Measurements from ENCODE around the gene SPATA22.

The SPATA22 gene

DNA sequence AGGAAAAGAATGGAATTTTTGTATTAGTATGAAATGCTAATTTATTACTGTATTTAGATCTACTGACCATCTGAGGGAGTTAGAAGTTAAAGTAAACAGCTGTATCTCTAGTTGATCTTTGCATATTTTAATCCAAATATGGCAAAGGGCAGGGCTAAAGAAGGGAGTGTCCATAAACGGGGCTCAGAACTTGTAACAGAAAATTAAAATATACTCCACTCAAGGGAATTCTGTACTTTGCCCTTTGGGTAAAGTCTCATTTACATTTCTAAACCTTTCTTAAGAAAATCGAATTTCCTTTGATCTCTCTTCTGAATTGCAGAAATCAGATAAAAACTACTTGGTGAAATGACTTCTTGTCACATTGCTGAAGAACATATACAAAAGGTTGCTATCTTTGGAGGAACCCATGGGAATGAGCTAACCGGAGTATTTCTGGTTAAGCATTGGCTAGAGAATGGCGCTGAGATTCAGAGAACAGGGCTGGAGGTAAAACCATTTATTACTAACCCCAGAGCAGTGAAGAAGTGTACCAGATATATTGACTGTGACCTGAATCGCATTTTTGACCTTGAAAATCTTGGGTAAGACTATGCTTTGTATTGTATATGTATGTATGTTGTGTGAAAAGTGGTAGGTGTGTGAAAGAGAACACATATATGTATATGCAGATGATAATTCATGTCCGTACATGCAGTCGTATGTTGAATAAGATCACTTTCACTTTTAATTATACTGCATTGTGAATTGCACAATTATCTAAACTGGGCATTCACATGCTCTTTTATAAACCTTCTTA, 4.4 kb upstream of the SPATA22 start, which contains the start of gene ASPA:
TSS of gene ASPA (plus strand) at position 186 of the 799 bp plus-strand sequence. CDS start at position 349, 163 bp downstream.
- H3K4me2 ChIP-seq (ENCODE audit: low read length): peak within 1 kb of the TSS; percentile 44

DNA sequence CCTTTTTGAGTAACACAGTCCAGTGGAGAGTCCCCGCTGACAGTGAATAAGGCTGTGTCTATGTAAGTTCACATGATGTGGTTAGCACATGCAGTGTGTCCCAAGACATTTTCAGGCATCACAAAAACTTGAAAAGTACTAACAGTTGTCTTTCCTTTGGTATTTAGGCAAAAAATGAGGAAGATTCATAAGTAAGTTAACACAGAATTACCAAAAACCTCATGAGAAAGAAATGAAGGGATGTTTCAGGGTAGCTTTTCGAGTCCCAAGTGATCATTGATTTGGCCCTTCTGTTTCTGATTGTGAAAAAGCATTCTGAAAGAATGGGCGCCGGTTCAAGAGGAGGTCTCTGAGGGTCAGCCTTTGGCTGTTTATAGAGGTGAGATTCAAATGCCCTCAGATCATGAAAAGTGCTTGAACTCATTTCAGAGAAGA, 3.6 kb upstream of the SPATA22 start:
- Histone ChIP-seq H3K27ac (peak overlapping the region; percentile 50), H3K9ac (no peak overlapping the region), H3K4me2 (ENCODE audit: low read length) (no peak overlapping the region), H3K27me3 (ENCODE audit: control insufficient read depth, insufficient read depth, low read length) (no peaks in the 10 kb centered on the region), H3K4me1 (peaks cover 16% of the 10 kb centered on the region), H3K36me3 (ENCODE audit: control insufficient read depth, insufficient read depth, low read length) (no peaks in the 10 kb centered on the region), H3K79me2 (no peaks in the 10 kb centered on the region), H2AFZ (peak overlapping the region; percentile 34), H3K4me3 (ENCODE audit: low read depth, low read length) (no peak overlapping the region), H3K9me3 (ENCODE audit: control insufficient read depth, low read length) (no peaks in the 10 kb centered on the region)
- TF ChIP-seq, protein P1, sequence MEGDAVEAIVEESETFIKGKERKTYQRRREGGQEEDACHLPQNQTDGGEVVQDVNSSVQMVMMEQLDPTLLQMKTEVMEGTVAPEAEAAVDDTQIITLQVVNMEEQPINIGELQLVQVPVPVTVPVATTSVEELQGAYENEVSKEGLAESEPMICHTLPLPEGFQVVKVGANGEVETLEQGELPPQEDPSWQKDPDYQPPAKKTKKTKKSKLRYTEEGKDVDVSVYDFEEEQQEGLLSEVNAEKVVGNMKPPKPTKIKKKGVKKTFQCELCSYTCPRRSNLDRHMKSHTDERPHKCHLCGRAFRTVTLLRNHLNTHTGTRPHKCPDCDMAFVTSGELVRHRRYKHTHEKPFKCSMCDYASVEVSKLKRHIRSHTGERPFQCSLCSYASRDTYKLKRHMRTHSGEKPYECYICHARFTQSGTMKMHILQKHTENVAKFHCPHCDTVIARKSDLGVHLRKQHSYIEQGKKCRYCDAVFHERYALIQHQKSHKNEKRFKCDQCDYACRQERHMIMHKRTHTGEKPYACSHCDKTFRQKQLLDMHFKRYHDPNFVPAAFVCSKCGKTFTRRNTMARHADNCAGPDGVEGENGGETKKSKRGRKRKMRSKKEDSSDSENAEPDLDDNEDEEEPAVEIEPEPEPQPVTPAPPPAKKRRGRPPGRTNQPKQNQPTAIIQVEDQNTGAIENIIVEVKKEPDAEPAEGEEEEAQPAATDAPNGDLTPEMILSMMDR (IDR thresholded peaks at IDR 0.05): no peak

More for the DNA sequence above, 4.4 kb upstream of the SPATA22 start, which contains the start of gene ASPA:
- Histone ChIP-seq H3K27me3 (ENCODE audit: control insufficient read depth, insufficient read depth, low read length) (no peaks in the 10 kb centered on the region), H3K4me1 (peaks cover 16% of the 10 kb centered on the region), H3K9me3 (ENCODE audit: control insufficient read depth, low read length) (no peaks in the 10 kb centered on the region), H3K9ac (no peak within 1 kb of the TSS), H3K79me2 (no peaks in the 10 kb centered on the region), H3K36me3 (ENCODE audit: control insufficient read depth, insufficient read depth, low read length) (no peaks in the 10 kb centered on the region), H3K27ac (peak within 1 kb of the TSS; percentile 50), H2AFZ (peak within 1 kb of the TSS; percentile 34), H3K4me3 (ENCODE audit: low read depth, low read length) (peak within 1 kb of the TSS; percentile 32)
- TF ChIP-seq, protein P1 (IDR thresholded peaks at IDR 0.05): no peak

DNA sequence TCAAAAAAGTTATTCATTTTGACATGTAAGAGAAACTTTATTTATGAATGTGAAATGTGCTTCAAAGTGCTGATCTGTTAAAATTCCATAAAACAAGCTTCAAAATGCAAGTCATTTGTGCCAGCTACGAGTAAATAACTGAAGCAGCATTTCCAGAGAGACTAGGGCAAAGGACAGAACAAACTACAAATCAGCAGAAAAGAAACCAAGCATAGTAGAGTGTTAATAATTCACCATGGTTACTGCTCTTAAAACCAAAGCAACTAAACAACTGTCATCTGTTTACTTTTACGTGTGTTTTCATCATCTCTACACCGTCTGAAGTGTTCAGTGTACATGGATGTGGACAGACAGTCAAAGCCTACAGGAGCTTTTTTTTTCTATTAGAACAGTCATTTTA, 2.6 kb upstream of the SPATA22 start:
- Histone ChIP-seq H3K4me2 (ENCODE audit: low read length) (peak overlapping the region; percentile 44), H3K36me3 (ENCODE audit: control insufficient read depth, insufficient read depth, low read length) (no peaks in the 10 kb centered on the region), H3K4me1 (peaks cover 16% of the 10 kb centered on the region), H3K4me3 (ENCODE audit: low read depth, low read length) (no peak overlapping the region), H2AFZ (peak overlapping the region; percentile 10), H3K79me2 (no peaks in the 10 kb centered on the region), H3K27ac (peak overlapping the region; percentile 50), H3K27me3 (ENCODE audit: control insufficient read depth, insufficient read depth, low read length) (no peaks in the 10 kb centered on the region), H3K9me3 (ENCODE audit: control insufficient read depth, low read length) (no peaks in the 10 kb centered on the region), H3K9ac (no peak overlapping the region)
- TF ChIP-seq, protein P1 (IDR thresholded peaks at IDR 0.05): no peak

DNA sequence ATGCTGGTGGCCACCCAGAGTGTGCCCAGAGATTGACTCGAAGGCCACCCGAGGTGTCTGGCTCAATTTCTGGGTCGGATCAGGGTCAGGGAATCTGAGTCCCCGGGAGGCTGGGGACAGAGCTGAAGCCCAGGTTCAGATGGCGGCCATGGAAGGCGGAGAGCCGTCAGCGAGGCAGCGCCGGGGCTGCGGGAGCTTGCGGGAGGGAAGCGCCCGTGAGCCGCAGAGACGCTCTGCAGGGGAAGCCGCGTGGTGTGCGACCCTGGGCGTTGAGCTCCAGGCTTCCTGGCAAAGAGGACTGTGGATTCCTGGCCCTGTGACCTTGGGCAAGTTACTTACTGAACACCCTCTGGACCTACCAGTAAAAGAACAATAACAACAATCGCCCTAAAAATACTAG, 518 bp upstream of the SPATA22 start:
- peaks cover 16% of the 10 kb centered on the region for H3K4me1 ChIP-seq
- no peaks in the 10 kb centered on the region for H3K79me2 ChIP-seq
- H2AFZ ChIP-seq: no peak overlapping the region
- TF ChIP-seq, protein P1 (IDR thresholded peaks at IDR 0.05): no peak
- no peak overlapping the region for H3K27ac ChIP-seq
- no peaks in the 10 kb centered on the region for H3K36me3 ChIP-seq (ENCODE audit: control insufficient read depth, insufficient read depth, low read length)
- no peaks in the 10 kb centered on the region for H3K9me3 ChIP-seq (ENCODE audit: control insufficient read depth, low read length)
- H3K9ac ChIP-seq: no peak overlapping the region
- no peak overlapping the region for H3K4me2 ChIP-seq (ENCODE audit: low read length)
- no peaks in the 10 kb centered on the region for H3K27me3 ChIP-seq (ENCODE audit: control insufficient read depth, insufficient read depth, low read length)
- H3K4me3 ChIP-seq (ENCODE audit: low read depth, low read length): no peak overlapping the region
